CD4-positive, alpha-beta T cell treated with Interleukin-6 for 4 hours (primary cell): ENCODE results near the gene RNF175.
"Not testable (repeated sequence)": the region's sequence is repeated elsewhere in the genome, so short reads cannot be mapped to it uniquely, and the experiment has no call there.

ENCODE experiments used
- DNase-seq: peaks from one replicate; pipeline ENCODE4 v3.0.0-alpha.2; 2020; ENCODE audit warnings: mixed read lengths

RNF175 gene

DNA sequence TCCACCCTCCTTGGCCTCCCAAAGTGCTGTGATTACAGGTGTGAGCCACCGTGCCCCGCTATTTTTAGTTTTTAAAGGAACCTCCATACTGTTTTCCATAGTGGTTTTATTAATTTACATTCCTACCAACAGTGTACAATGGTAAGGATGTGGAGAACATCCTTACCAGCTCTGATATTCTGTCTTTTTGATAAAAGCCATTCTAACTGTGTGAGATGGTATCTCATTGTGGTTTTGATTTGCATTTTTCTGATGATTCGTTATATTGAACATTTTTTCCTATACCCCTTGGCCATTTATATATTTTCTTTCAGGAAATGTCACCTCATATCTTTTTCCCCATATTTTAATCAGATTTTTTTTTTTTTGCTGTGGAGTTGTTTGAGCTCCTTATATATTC, 90.0 kb downstream of the RNF175 start:
- DNase-seq, result no peak

DNA sequence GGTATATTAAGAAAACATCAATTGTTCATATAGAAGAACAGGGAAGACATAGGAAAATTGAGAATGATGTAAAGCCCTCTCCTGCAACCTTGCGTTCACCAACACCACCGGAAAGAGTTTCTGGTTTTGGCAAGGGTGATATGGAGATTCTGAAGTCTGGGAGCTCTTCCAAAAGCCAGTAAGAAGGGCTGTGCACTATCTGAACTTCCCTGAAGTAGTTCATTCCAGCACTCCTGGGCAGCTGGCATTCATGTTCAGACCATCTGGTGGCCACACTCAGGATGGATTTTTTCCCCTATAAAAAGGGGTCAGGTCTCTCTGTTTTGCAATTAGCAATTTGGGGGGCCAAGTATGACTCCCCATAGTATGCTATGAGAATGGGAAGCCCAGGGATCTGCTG, 91.2 kb downstream of the RNF175 start:
- no peak for DNase-seq

DNA sequence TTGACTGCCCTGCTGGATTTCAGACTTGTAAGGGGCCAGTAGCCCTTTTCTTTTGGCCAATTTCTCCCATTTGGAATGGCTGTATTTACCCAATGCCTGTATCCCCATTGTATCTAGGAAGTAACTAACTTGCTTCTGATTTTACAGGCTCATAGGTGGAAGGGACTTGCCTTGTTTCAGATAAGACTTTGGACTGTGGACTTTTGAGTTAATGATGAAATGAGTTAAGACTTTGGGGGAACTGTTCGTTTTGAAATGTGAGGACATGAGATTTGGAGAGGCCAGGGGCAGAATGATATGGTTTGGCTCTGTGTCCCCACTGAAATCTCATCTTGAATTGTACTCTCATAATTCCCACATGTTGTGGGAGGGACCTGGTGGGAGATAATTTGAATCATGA, 93.3 kb downstream of the RNF175 start:
- not testable (repeated sequence) for DNase-seq

DNA sequence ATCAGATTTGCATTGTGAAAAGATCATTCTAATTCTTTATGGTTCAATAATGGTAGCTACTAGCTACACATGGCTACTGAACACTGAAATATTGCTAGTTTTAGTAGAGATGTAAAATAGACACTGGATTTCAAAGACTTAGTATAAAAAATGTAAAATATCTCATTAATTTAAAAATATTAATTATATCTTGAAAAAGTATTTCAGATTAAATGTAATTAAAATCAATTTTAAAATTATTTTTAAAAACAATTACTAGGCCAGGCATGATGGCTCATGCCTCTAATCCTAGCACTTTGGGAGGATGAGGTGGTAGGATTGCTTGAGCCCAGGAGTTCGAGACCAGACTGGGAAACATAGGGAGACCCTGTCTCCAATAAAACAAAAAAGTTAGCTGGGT, 96.2 kb downstream of the RNF175 start:
- no peak for DNase-seq

DNA sequence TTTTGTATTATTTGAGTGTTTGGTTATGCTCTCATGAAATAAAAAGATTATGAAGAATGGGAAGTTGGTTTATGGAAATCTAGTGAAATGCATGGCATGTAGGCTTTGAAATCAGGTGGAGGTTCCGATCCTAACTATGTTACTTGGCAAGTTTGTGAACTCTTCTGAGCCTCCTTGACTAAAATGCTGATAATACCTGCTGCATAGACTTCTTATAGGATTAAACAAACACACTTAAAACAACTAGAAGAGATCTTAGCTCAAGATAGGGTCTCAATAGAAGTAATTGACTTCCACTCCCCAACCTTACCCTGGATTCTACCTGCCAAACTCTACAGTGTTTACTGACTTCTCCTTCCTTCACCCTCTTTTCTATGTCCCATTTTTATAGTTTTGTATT, 97.9 kb downstream of the RNF175 start:
- DNase-seq, result no peak

DNA sequence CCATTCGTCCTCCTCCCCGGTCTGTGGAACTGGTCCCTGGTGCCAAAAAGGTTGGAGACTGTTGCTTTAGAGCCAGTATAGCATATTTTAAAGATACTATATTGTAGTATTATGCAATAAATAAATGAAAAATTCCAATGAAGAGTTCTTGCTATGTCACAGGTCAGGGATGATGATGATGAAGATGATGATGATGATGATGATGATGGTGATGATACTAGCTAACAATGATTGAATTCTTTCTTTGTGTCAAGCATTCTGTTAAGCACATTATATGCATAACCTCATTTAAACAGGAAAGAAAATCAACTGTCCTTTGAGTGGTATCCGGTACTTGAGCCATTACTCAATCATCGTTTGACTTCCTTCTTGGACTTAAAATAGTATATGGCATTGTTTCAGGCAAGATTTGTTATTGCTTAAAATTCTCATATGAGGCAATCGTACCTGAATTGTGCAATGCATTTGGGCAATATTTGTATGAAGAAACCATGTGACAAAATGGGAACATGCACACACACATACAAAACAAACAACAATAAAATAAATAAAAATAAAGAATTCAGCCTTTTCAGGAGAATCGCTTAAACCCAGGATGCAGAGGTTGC, 98.5 kb downstream of the RNF175 start:
- no peak for DNase-seq
